Testis (tissue), 3 donors: Measurements from ENCODE around the gene SCNN1B. TPM values are rescaled to one million over a fixed set of nuclear protein-coding genes. Genes with fewer than 3 reads are reported as not detected.

Experiments
- DNase-seq: peaks from one replicate; pipeline ENCODE4 v3.0.0-alpha.2; 2019
- H3K27ac ChIP-seq, 2 donors: fragments of 200-600 bp; sonication (generic); one replicate each; pipeline ENCODE4 v1.5.1; 2019
- H3K27me3 ChIP-seq: fragments of 200-600 bp; sonication (generic); one replicate; pipeline ENCODE4 v1.5.1; 2019
- H3K36me3 ChIP-seq: fragments of 200-600 bp; sonication (generic); one replicate; pipeline ENCODE4 v1.5.1; 2017; ENCODE audit warnings: low read depth; ENCODE audit errors: missing control alignments
- H3K4me1 ChIP-seq: fragments of 200-600 bp; sonication (generic); one replicate; pipeline ENCODE4 v1.5.1; 2019
- H3K4me3 ChIP-seq, 2 donors: fragments of 200-600 bp; sonication (generic); one replicate each; pipeline ENCODE4 v1.5.1; 2017 to 2019
- H3K9me3 ChIP-seq: fragments of 200-600 bp; sonication (generic); one replicate; pipeline ENCODE4 v1.5.1; 2017
- CTCF ChIP-seq, 3 experiments: fragments of 450-650 bp in 2 of 3; fragments of 200-600 bp in 1 of 3; sonication (generic) in 1 of 3; IDR thresholded peaks; one replicate each; pipeline ENCODE4 v1.5.1; 2016 to 2019; ENCODE audit warnings: antibody characterized with exemption in 3 of 3, mild to moderate bottlenecking in 2 of 3, moderate library complexity in 1 of 3
- POLR2A ChIP-seq: fragments of 450-650 bp; IDR thresholded peaks from one replicate; pipeline ENCODE4 v1.6.1; 2017; ENCODE audit warnings: antibody characterized with exemption, mild to moderate bottlenecking, moderate library complexity
- WGBS, 2 donors: methylation state at CpG; one replicate each; pipeline ENCODE4 v1.1.5; 2018; 5-methylcytosine and 5-hydroxymethylcytosine counted together
- intact Hi-C: fragments of 100-400 bp; cut with DNase I; formaldehyde crosslinking; loops from one replicate; pipeline ENCODE4 v1.15.1; 2023; ENCODE audit warnings: low total_unique reads
- polyA plus RNA-seq: library from polyadenylated mRNA; stranded (reverse); fragments of 350-450 nt; fragmentation: Illumina TruSeq; extraction: RNeasy Lipid Tissue Mini Kit (QIAGEN cat#74804); gene quantifications from one replicate; pipeline ENCODE4 v1.2.3, GENCODE V29; 2014; ENCODE audit warnings: low read depth, low replicate concordance; ENCODE audit not compliant: insufficient read depth
- total RNA-seq, 2 donors: library from RNA; depleted of rRNA; stranded (reverse); fragments of >200 nt; gene quantifications; one replicate each; pipeline ENCODE4 v1.2.3, GENCODE V29; 2016

SCNN1B gene
- total and polyA plus RNA-seq, 3 donors from 2014 or later, result 0.31 to 1.1 (median 0.55) TPM

GRCh38 chr16:23284584-23284983 lies 17.5 kb upstream of the SCNN1B start:
- Histone ChIP-seq H3K9me3 (no peaks in the 10 kb centered on the region), H3K27me3 (no peaks in the 10 kb centered on the region), H3K4me1 (no peaks in the 10 kb centered on the region), H3K27ac (no peak overlapping the region), H3K4me3 (no peak overlapping the region), H3K36me3 (no peaks in the 10 kb centered on the region)
- no peak for DNase-seq
- TF ChIP-seq POLR2A (no peak), CTCF (IDR thresholded peaks at IDR 0.05) (no peak)
- WGBS, 2 donors, result 67 to 74% methylated on average over 2 of the region's 2 CpGs
- intact Hi-C loops, result no loop called here

- Histone ChIP-seq H3K27me3 (no peaks in the 10 kb centered on the region), H3K9me3 (no peaks in the 10 kb centered on the region), H3K4me1 (no peaks in the 10 kb centered on the region), H3K27ac (no peak overlapping the region), H3K36me3 (no peaks in the 10 kb centered on the region), H3K4me3 (no peak overlapping the region)
- no peak for DNase-seq
- WGBS, 2 donors, result 68 to 83% methylated on average over 4 of the region's 4 CpGs
- intact Hi-C loops, result no loop called here
- TF ChIP-seq CTCF (IDR thresholded peaks at IDR 0.05) (no peak), POLR2A (no peak)
These were observed 16.0 kb upstream of the SCNN1B start for GRCh38 chr16:23286131-23286532.

GRCh38 chr16:23288209-23288608 lies 13.9 kb upstream of the SCNN1B start:
- H3K9me3 ChIP-seq, result no peaks in the 10 kb centered on the region
- H3K27me3 ChIP-seq, result no peaks in the 10 kb centered on the region
- TF ChIP-seq CTCF (IDR thresholded peaks at IDR 0.05), result no peak
- no peak for TF ChIP-seq POLR2A
- H3K4me1 ChIP-seq, result no peaks in the 10 kb centered on the region
- 77 to 86% methylated on average over 3 of the region's 3 CpGs for WGBS, 2 donors
- H3K4me3 ChIP-seq, result no peak overlapping the region
- H3K27ac ChIP-seq, result no peak overlapping the region
- no peak for DNase-seq
- no peaks in the 10 kb centered on the region for H3K36me3 ChIP-seq
- intact Hi-C loops, result no loop called here

GRCh38 chr16:23288726-23289512 lies 13.2 kb upstream of the SCNN1B start:
- no peaks in the 10 kb centered on the region for H3K9me3 ChIP-seq
- DNase-seq, result no peak
- TF ChIP-seq POLR2A (no peak), CTCF (IDR thresholded peaks at IDR 0.05) (no peak)
- intact Hi-C loops, result no loop called here
- H3K4me1 ChIP-seq, result no peaks in the 10 kb centered on the region
- H3K27ac ChIP-seq, result no peak overlapping the region
- H3K27me3 ChIP-seq, result no peaks in the 10 kb centered on the region
- no peaks in the 10 kb centered on the region for H3K36me3 ChIP-seq
- H3K4me3 ChIP-seq, result no peak overlapping the region
- 83 to 90% methylated on average over 8 to 9 of the region's 9 CpGs for WGBS, 2 donors
